Panc1 (cell line): ENCODE measurements around the gene IMPDH2. TPM values are rescaled to one million over a fixed set of nuclear protein-coding genes. Genes with fewer than 3 reads are reported as not detected.

Experiments used
- microRNA-seq: library from miRNA; unstranded; fragments of <30 nt; microRNA quantifications from one replicate; pipeline ENCODE4 v1.1.0, GENCODE V29; 2020; ENCODE audit not compliant: unreplicated experiment
- total RNA-seq: library from RNA; stranded (reverse); gene quantifications from one replicate; pipeline ENCODE4 v1.2.1, GENCODE V29; 2021; ENCODE audit not compliant: unreplicated experiment

The IMPDH2 gene
- total RNA-seq, 1 experiment from 2014 or later, result 149 TPM

Small RNA genes lying within 50 kb of the gene (microRNA-seq; reads per million reads assigned to microRNA genes)
- gene MIR191 (31,770 reads per million, percentile 99 among the genes with 10 or more reads in this experiment), gene MIR425 (19,994 reads per million, percentile 98 among the genes with 10 or more reads in this experiment)

Other genes starting within 250 kb of the IMPDH2 start
- gene PRKAR2A, start 181.5 kb downstream of the IMPDH2 start, total RNA-seq, result 85.4 TPM
- 12.2 TPM for gene SLC25A20, start 130.5 kb downstream of the IMPDH2 start, total RNA-seq
- gene ARIH2, start 110.6 kb downstream of the IMPDH2 start, total RNA-seq, result 77.0 TPM
- gene P4HTM, start 39.2 kb downstream of the IMPDH2 start, total RNA-seq, result 28.3 TPM
- 142 TPM for gene WDR6, start 22.0 kb downstream of the IMPDH2 start, total RNA-seq
- gene DALRD3, start 10.8 kb downstream of the IMPDH2 start, total RNA-seq, result 22.5 TPM
- gene NDUFAF3, start 7.3 kb downstream of the IMPDH2 start, total RNA-seq, result 101 TPM
- 79.9 TPM for gene QRICH1, start 64.7 kb upstream of the IMPDH2 start, total RNA-seq
- gene QARS1, start 75.4 kb upstream of the IMPDH2 start, total RNA-seq, result 186 TPM
- gene USP19, start 91.4 kb upstream of the IMPDH2 start, total RNA-seq, result 60.6 TPM
- 189 TPM for gene LAMB2, start 103.7 kb upstream of the IMPDH2 start, total RNA-seq
- 14.1 TPM for gene CCDC71, start 136.9 kb upstream of the IMPDH2 start, total RNA-seq
- 6.8 TPM for gene KLHDC8B, start 142.2 kb upstream of the IMPDH2 start, total RNA-seq
- 2.3 TPM for gene C3orf62, start 247.8 kb upstream of the IMPDH2 start, total RNA-seq